Uterus (tissue), 4 donors: ENCODE data around the gene SPATA2. TPM values are rescaled to one million over a fixed set of nuclear protein-coding genes. Genes with fewer than 3 reads are reported as not detected.
A peak's percentile ranks its signal among the peaks of the same experiment; 100 is the strongest.

Experiments used
- DNase-seq, 2 donors: peaks; one replicate each; pipeline ENCODE4 v3.0.0-alpha.2; 2019 to 2020
- H3K27ac ChIP-seq, 2 donors: fragments of 200-600 bp; sonication (generic); 1 replicate in 1 of 2; 2 replicates in 1 of 2; pipeline ENCODE4 v1.5.1; 2016 to 2018
- H3K27me3 ChIP-seq, 2 donors: fragments of 200-600 bp; sonication (generic); one replicate each; pipeline ENCODE4 v1.5.1; 2018 to 2019; ENCODE audit warnings: control low read depth in 1 of 2
- H3K36me3 ChIP-seq, 2 donors: fragments of 200-600 bp; sonication (generic); one replicate each; pipeline ENCODE4 v1.5.1; 2019; ENCODE audit warnings: control low read depth in 1 of 2
- H3K4me1 ChIP-seq, 2 donors: fragments of 200-600 bp; sonication (generic); one replicate each; pipeline ENCODE4 v1.5.1; 2018 to 2019; ENCODE audit warnings: control low read depth in 1 of 2
- H3K4me3 ChIP-seq, 2 donors: fragments of 200-600 bp; sonication (generic); 1 replicate in 1 of 2; 2 replicates in 1 of 2; pipeline ENCODE4 v1.5.1; 2018 to 2019; ENCODE audit warnings: mild to moderate bottlenecking in 1 of 2
- H3K9me3 ChIP-seq, 2 donors: fragments of 200-600 bp; sonication (generic); one replicate each; pipeline ENCODE4 v1.5.1; 2019; ENCODE audit warnings: control low read depth in 1 of 2
- POLR2A ChIP-seq, 2 donors: fragments of 450-650 bp; IDR thresholded peaks; one replicate each; pipeline ENCODE4 v1.6.1; 2016; ENCODE audit warnings: antibody characterized with exemption in 2 of 2, mild to moderate bottlenecking in 1 of 2, moderate library complexity in 1 of 2
- intact Hi-C: fragments of 100-400 bp; cut with DNase I; formaldehyde crosslinking; loops from one replicate; pipeline ENCODE4 v1.15.1; 2023; ENCODE audit warnings: low total_unique reads
- total RNA-seq, 4 donors: library from RNA; depleted of rRNA in 3 of 4; stranded (reverse); fragments of >200 nt in 3 of 4; gene quantifications; one replicate each; pipeline versions ENCODE4 v1.1.0 to v1.2.4, GENCODE V29; 2014 to 2023
- TF ChIP-seq, protein P1 (sequence below), 4 experiments: fragments of 200-600 bp in 2 of 4; fragments of 450-650 bp in 2 of 4; sonication (generic) in 2 of 4; IDR thresholded peaks; one replicate each; pipeline ENCODE4 v1.5.1; 2016 to 2019; ENCODE audit warnings: antibody characterized with exemption in 4 of 4, mild to moderate bottlenecking in 2 of 4, moderate library complexity in 1 of 4
- donor health status: DM: yes; HTN: yes; CAD: no.

SPATA2 gene
- total RNA-seq, 4 donors from 2014 or later, result 2.4 to 9.2 (median 3.5) TPM

GRCh38 chr20:49937027-49937929 is 21.9 kb upstream of the SPATA2 start:
- H3K36me3 ChIP-seq, result no peaks in the 10 kb centered on the region
- intact Hi-C loops, result no loop called here
- no peak for DNase-seq
- TF ChIP-seq POLR2A (IDR thresholded peaks at IDR 0.05), result no peak
- TF ChIP-seq, protein P1, sequence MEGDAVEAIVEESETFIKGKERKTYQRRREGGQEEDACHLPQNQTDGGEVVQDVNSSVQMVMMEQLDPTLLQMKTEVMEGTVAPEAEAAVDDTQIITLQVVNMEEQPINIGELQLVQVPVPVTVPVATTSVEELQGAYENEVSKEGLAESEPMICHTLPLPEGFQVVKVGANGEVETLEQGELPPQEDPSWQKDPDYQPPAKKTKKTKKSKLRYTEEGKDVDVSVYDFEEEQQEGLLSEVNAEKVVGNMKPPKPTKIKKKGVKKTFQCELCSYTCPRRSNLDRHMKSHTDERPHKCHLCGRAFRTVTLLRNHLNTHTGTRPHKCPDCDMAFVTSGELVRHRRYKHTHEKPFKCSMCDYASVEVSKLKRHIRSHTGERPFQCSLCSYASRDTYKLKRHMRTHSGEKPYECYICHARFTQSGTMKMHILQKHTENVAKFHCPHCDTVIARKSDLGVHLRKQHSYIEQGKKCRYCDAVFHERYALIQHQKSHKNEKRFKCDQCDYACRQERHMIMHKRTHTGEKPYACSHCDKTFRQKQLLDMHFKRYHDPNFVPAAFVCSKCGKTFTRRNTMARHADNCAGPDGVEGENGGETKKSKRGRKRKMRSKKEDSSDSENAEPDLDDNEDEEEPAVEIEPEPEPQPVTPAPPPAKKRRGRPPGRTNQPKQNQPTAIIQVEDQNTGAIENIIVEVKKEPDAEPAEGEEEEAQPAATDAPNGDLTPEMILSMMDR (IDR thresholded peaks at IDR 0.05), result no peak
- peak overlapping the region; percentile 65 to 98 for H3K4me3 ChIP-seq
- peak overlapping the region; percentile 84 to 93 for H3K27ac ChIP-seq
- peaks cover 0 to 19% of the 10 kb centered on the region in 2 donors for H3K4me1 ChIP-seq
- H3K9me3 ChIP-seq, result no peaks in the 10 kb centered on the region
- H3K27me3 ChIP-seq, result no peaks in the 10 kb centered on the region

- peak; percentile 91 to 96 for TF ChIP-seq POLR2A (IDR thresholded peaks at IDR 0.05)
- TF ChIP-seq, protein P1 (IDR thresholded peaks at IDR 0.05), result peak in 2 of 4 experiments; percentile 8 to 21
- Histone ChIP-seq H3K36me3 (no peaks in the 10 kb centered on the region), H3K9me3 (no peaks in the 10 kb centered on the region), H3K4me1 (peaks cover 0 to 19% of the 10 kb centered on the region in 2 donors), H3K27me3 (no peaks in the 10 kb centered on the region), H3K27ac (peak within 1 kb of the TSS; percentile 84 to 93), H3K4me3 (peak within 1 kb of the TSS; percentile 65 to 98)
- DNase-seq, result peak; percentile 91 to 93
- intact Hi-C loops, result no loop called here
Observed at GRCh38 chr20:49936153-49937026, 21.1 kb upstream of the SPATA2 start, which contains the start of gene RNF114. RNF114 (plus strand) TSS chr20:49936397; CDS start chr20:49936413, 16 bp downstream.

GRCh38 chr20:49935746-49936152 is 20.4 kb upstream of the SPATA2 start:
- no peak for DNase-seq
- Histone ChIP-seq H3K36me3 (no peaks in the 10 kb centered on the region), H3K27me3 (no peaks in the 10 kb centered on the region), H3K9me3 (no peaks in the 10 kb centered on the region), H3K27ac (peak overlapping the region; percentile 84 to 93), H3K4me1 (peaks cover 0 to 19% of the 10 kb centered on the region in 2 donors), H3K4me3 (peak overlapping the region; percentile 65 to 98)
- TF ChIP-seq, protein P1 (IDR thresholded peaks at IDR 0.05), result no peak
- no peak for TF ChIP-seq POLR2A (IDR thresholded peaks at IDR 0.05)
- intact Hi-C loops, result no loop called here

GRCh38 chr20:49929142-49929494 is 13.8 kb upstream of the SPATA2 start:
- Histone ChIP-seq H3K4me1 (no peaks in the 10 kb centered on the region), H3K36me3 (no peaks in the 10 kb centered on the region), H3K27ac (no peak overlapping the region), H3K9me3 (no peaks in the 10 kb centered on the region), H3K4me3 (no peak overlapping the region), H3K27me3 (no peaks in the 10 kb centered on the region)
- DNase-seq, result no peak
- TF ChIP-seq, protein P1 (IDR thresholded peaks at IDR 0.05), result no peak
- TF ChIP-seq POLR2A (IDR thresholded peaks at IDR 0.05), result no peak
- intact Hi-C loops, result no loop called here
